Chondrocyte (in vitro differentiated cells): Measurements from ENCODE around the gene MED29. TPM values are rescaled to one million over a fixed set of nuclear protein-coding genes. Genes with fewer than 3 reads are reported as not detected.
A peak's percentile ranks its signal among the peaks of the same experiment; 100 is the strongest.

Experiments used
- DNase-seq: peaks from one replicate; pipeline ENCODE4 v3.0.0; 2021; ENCODE audit warnings: mixed read lengths, low spot score
- H3K27ac Mint-ChIP-seq: one replicate; pipeline ENCODE4 v1.8.0; 2021; ENCODE audit warnings: mild to moderate bottlenecking, moderate library complexity, mixed read lengths; ENCODE audit not compliant: unreplicated experiment
- H3K27me3 Mint-ChIP-seq: 2 replicates; pipeline ENCODE4 v1.8.0; 2021; ENCODE audit warnings: low read depth, mixed read lengths
- H3K36me3 Mint-ChIP-seq: 2 replicates; pipeline ENCODE4 v1.8.0; 2021; ENCODE audit warnings: low read depth, mixed read lengths
- H3K4me1 Mint-ChIP-seq: 2 replicates; pipeline ENCODE4 v1.8.0; 2021; ENCODE audit warnings: low read depth, mild to moderate bottlenecking, mixed read lengths
- H3K4me3 Mint-ChIP-seq: one replicate; pipeline ENCODE4 v1.8.0; 2021; ENCODE audit warnings: mild to moderate bottlenecking, moderate library complexity, mixed read lengths; ENCODE audit not compliant: unreplicated experiment
- H3K9me3 Mint-ChIP-seq: 2 replicates; pipeline ENCODE4 v1.8.0; 2021; ENCODE audit warnings: low read depth, mixed read lengths
- total RNA-seq: library from RNA; stranded (reverse); gene quantifications from 3 replicates; pipeline ENCODE4 v1.2.1, GENCODE V29; 2021
- TF ChIP-seq, protein P1 (sequence below): fragments of 200-600 bp; sonication (generic); IDR thresholded peaks from 2 replicates; pipeline ENCODE4 v1.5.0; 2021; ENCODE audit warnings: antibody characterized with exemption, mild to moderate bottlenecking, moderate library complexity

Gene MED29
- total RNA-seq, 1 donor from 2014 or later, result 28.7 TPM

DNA sequence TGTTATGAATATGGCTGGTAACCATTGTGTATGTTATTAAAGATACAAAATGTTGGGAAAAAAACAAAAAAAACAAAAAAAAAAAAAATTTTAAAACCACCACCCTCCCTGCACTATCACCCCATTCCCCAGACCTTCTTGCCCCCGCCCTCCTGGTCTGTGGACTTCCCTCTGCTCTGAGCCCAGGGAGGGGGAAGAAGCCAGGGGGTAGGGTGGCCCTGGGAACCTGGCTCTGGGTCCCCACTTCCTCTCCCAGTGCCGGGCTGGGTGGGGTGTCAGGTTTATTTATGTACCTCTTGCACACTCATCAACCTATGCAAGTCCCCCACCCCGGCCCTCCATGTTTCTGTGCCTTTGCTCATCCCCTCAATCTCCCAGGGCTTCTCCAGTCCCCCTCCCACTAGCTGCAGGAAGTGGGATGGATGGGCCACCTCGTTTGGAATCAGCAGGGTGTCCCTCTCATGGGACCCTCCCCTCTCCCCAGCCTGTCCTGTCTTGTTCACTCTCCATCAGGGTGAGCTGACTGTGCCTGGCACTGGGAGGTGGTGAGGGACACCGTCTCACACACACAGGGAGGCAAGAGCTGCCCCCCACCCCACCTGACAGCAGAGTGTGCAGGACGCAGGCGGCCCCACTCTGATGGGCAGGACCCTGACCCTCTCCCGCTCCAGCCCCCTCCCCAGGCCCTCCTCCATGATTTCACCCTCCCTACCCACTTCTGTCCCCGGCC is 6.2 kb upstream of the MED29 start:
- no peaks in the 10 kb centered on the region for H3K9me3 Mint-ChIP-seq
- no peaks in the 10 kb centered on the region for H3K27me3 Mint-ChIP-seq
- H3K27ac Mint-ChIP-seq, result peak overlapping the region; percentile 8
- no peak overlapping the region for H3K4me3 Mint-ChIP-seq
- TF ChIP-seq, protein P1, sequence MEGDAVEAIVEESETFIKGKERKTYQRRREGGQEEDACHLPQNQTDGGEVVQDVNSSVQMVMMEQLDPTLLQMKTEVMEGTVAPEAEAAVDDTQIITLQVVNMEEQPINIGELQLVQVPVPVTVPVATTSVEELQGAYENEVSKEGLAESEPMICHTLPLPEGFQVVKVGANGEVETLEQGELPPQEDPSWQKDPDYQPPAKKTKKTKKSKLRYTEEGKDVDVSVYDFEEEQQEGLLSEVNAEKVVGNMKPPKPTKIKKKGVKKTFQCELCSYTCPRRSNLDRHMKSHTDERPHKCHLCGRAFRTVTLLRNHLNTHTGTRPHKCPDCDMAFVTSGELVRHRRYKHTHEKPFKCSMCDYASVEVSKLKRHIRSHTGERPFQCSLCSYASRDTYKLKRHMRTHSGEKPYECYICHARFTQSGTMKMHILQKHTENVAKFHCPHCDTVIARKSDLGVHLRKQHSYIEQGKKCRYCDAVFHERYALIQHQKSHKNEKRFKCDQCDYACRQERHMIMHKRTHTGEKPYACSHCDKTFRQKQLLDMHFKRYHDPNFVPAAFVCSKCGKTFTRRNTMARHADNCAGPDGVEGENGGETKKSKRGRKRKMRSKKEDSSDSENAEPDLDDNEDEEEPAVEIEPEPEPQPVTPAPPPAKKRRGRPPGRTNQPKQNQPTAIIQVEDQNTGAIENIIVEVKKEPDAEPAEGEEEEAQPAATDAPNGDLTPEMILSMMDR, result no peak
- H3K36me3 Mint-ChIP-seq, result peaks cover 43% of the 10 kb centered on the region
- peaks cover 9% of the 10 kb centered on the region for H3K4me1 Mint-ChIP-seq
- no peak for DNase-seq

GRCh38 chr19:39385629-39386411 is 5.4 kb upstream of the MED29 start:
- Mint-ChIP-seq H3K9me3 (no peaks in the 10 kb centered on the region), H3K27me3 (no peaks in the 10 kb centered on the region), H3K36me3 (peaks cover 39% of the 10 kb centered on the region), H3K4me3 (no peak overlapping the region), H3K4me1 (peaks cover 14% of the 10 kb centered on the region), H3K27ac (peak overlapping the region; percentile 70)
- no peak for DNase-seq
- TF ChIP-seq, protein P1, result no peak

- H3K36me3 Mint-ChIP-seq, result peaks cover 31% of the 10 kb centered on the region
- H3K27ac Mint-ChIP-seq, result peak overlapping the region; percentile 70
Observed at GRCh38 chr19:39386557-39386956, 4.6 kb upstream of the MED29 start.

DNA sequence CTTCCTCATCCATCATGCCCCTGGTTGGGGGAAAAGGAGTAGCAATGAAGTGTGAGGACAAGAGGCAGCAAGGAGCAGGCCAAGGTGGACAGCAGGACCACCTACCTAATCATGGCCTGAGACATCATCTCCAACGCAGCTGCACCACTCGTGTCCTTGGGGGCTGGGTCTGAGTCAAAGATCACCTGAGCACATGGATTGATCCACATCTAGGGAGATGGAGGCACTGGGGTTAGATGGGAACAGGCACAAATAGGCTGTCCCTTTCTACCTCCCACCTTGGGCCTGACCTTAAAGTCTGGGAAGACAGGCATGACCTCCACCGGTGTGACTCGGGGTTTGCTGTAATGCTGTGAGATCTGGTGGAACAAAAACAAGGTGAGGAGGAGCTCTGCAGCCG is 2.5 kb upstream of the MED29 start:
- no peak overlapping the region for H3K4me3 Mint-ChIP-seq
- H3K27me3 Mint-ChIP-seq, result no peaks in the 10 kb centered on the region
- TF ChIP-seq, protein P1, result no peak
- DNase-seq, result no peak
- no peaks in the 10 kb centered on the region for H3K9me3 Mint-ChIP-seq
- H3K27ac Mint-ChIP-seq, result peak overlapping the region; percentile 52
- H3K36me3 Mint-ChIP-seq, result peaks cover 20% of the 10 kb centered on the region
- H3K4me1 Mint-ChIP-seq, result peaks cover 29% of the 10 kb centered on the region

More at GRCh38 chr19:39386557-39386956, 4.6 kb upstream of the MED29 start:
- TF ChIP-seq, protein P1, result no peak
- Mint-ChIP-seq H3K9me3 (no peaks in the 10 kb centered on the region), H3K4me3 (no peak overlapping the region), H3K4me1 (peaks cover 21% of the 10 kb centered on the region), H3K27me3 (no peaks in the 10 kb centered on the region)
- DNase-seq, result no peak

- no peak for DNase-seq
Observed at GRCh38 chr19:39389631-39390414, 1.4 kb upstream of the MED29 start.

More at GRCh38 chr19:39389631-39390414, 1.4 kb upstream of the MED29 start:
- no peaks in the 10 kb centered on the region for H3K27me3 Mint-ChIP-seq
- TF ChIP-seq, protein P1, result no peak
- no peaks in the 10 kb centered on the region for H3K9me3 Mint-ChIP-seq
- peaks cover 20% of the 10 kb centered on the region for H3K36me3 Mint-ChIP-seq
- H3K27ac Mint-ChIP-seq, result peak overlapping the region; percentile 98
- H3K4me3 Mint-ChIP-seq, result peak overlapping the region; percentile 97
- peaks cover 29% of the 10 kb centered on the region for H3K4me1 Mint-ChIP-seq
